B cell (primary cell): ENCODE results near the gene DNASE1. TPM values are rescaled to one million over a fixed set of nuclear protein-coding genes. Genes with fewer than 3 reads are reported as not detected.
"Not testable (repeated sequence)": the region's sequence is repeated elsewhere in the genome, so short reads cannot be mapped to it uniquely, and the experiment has no call there.

Experiments
- ATAC-seq: fragments of 200-7000 bp; cut with Tn5 transposase; one replicate; pipeline ENCODE4 v1.10.0; 2021; ENCODE audit warnings: low read depth, mild to moderate bottlenecking, moderate number of reproducible peaks, moderate library complexity
- CTCF ChIA-PET: fragments of 350-600 bp; sonication (Branson Sonifier 250); formaldehyde crosslinking; loops from one replicate; lab custom pipeline; 2021; ENCODE audit warnings: antibody characterized with exemption, inconsistent platforms; lab: Charles Lee
- POLR2A ChIA-PET: fragments of 350-600 bp; sonication (Branson Sonifier 250); formaldehyde crosslinking; loops from one replicate; lab custom pipeline; 2021; ENCODE audit warnings: antibody characterized with exemption; lab: Charles Lee
- DNase-seq: peaks from one replicate; pipeline ENCODE4 v3.0.0; 2013
- H2AFZ ChIP-seq: 2 replicates; pipeline ENCODE4 v1.6.1; 2012; ENCODE audit warnings: mild to moderate bottlenecking, low read depth, low read length; ENCODE audit not compliant: insufficient read depth, poor library complexity, severe bottlenecking
- H3K27ac ChIP-seq, 2 donors: 1 replicate in 1 of 2; 2 replicates in 1 of 2; pipeline ENCODE4 v1.5.1; 2012 to 2013; ENCODE audit warnings: low read length in 2 of 2, mild to moderate bottlenecking in 2 of 2, moderate library complexity in 1 of 2
- H3K27me3 ChIP-seq, 4 experiments: fragments of 200-600 bp in 1 of 4; sonication (generic) in 1 of 4; replicated peaks in 1 of 4; 1 replicate in 2 of 4; 2 replicates in 2 of 4; pipeline versions ENCODE4 v1.6.1 to v1.7.0; 2013 to 2016; ENCODE audit warnings: low read length in 3 of 4, mild to moderate bottlenecking in 2 of 4, mixed read lengths in 1 of 4, moderate library complexity in 1 of 4; ENCODE audit not compliant: insufficient read depth in 4 of 4, control insufficient read depth in 3 of 4; ENCODE audit errors: control extremely low read depth in 1 of 4
- H3K36me3 ChIP-seq, 2 experiments: replicated peaks in 1 of 2; 1 replicate in 1 of 2; 2 replicates in 1 of 2; pipeline versions ENCODE4 v1.6.1 to v1.7.1; 2013; ENCODE audit warnings: low read length in 1 of 2; ENCODE audit not compliant: insufficient read depth in 2 of 2, control insufficient read depth in 1 of 2; ENCODE audit errors: control extremely low read depth in 1 of 2, extremely low read depth in 1 of 2
- H3K4me1 ChIP-seq, 2 donors: fragments of 200-600 bp in 1 of 2; sonication (generic) in 1 of 2; 1 replicate in 1 of 2; 2 replicates in 1 of 2; pipeline versions ENCODE4 v1.5.1 to v1.6.1; 2013 to 2017; ENCODE audit warnings: low read length in 2 of 2; ENCODE audit not compliant: control insufficient read depth in 2 of 2, insufficient read depth in 2 of 2
- H3K4me2 ChIP-seq: replicated peaks from 2 replicates; pipeline ENCODE3; 2012; ENCODE audit warnings: mild to moderate bottlenecking, low read depth, low read length; ENCODE audit not compliant: poor library complexity, severe bottlenecking
- H3K4me3 ChIP-seq, 5 experiments: fragments of 200-600 bp in 1 of 5; sonication (generic) in 1 of 5; 1 replicate in 3 of 5; 2 replicates in 2 of 5; pipeline versions ENCODE4 v1.5.1 to v1.7.0; 2011 to 2016; ENCODE audit warnings: low read length in 4 of 5, mild to moderate bottlenecking in 4 of 5, low read depth in 2 of 5, control low read depth in 1 of 5, moderate library complexity in 1 of 5; ENCODE audit not compliant: insufficient read depth in 1 of 5; ENCODE audit errors: control extremely low read depth in 1 of 5, extremely low read depth in 1 of 5
- H3K79me2 ChIP-seq: fragments of 200-600 bp; sonication (generic); one replicate; pipeline ENCODE4 v1.6.0; 2016; ENCODE audit warnings: low read length; ENCODE audit not compliant: control insufficient read depth, insufficient read depth
- H3K9ac ChIP-seq: fragments of 200-600 bp; sonication (generic); 2 replicates; pipeline ENCODE4 v1.6.1; 2017; ENCODE audit warnings: mild to moderate bottlenecking, low read length, moderate library complexity
- H3K9me3 ChIP-seq, 3 donors: one replicate each; pipeline versions ENCODE4 v1.6.1 to v1.7.1; 2013; ENCODE audit warnings: low read length in 2 of 3; ENCODE audit not compliant: control insufficient read depth in 2 of 3, insufficient read depth in 1 of 3; ENCODE audit errors: control extremely low read depth in 1 of 3
- H4K20me1 ChIP-seq: 2 replicates; pipeline ENCODE4 v1.6.0; 2012; ENCODE audit warnings: mild to moderate bottlenecking, low read length; ENCODE audit not compliant: insufficient read depth, control insufficient read depth, poor library complexity, severe bottlenecking
- H3K27ac Mint-ChIP-seq: one replicate; pipeline ENCODE4 v1.8.0; 2021; ENCODE audit warnings: mixed read lengths
- H3K27me3 Mint-ChIP-seq: one replicate; pipeline ENCODE4 v1.8.0; 2021; ENCODE audit warnings: mixed read lengths
- H3K4me1 Mint-ChIP-seq: one replicate; pipeline ENCODE4 v1.8.0; 2021; ENCODE audit warnings: mixed read lengths
- H3K4me3 Mint-ChIP-seq: one replicate; pipeline ENCODE4 v1.8.0; 2021; ENCODE audit warnings: mixed read lengths
- H3K9me3 Mint-ChIP-seq: one replicate; pipeline ENCODE4 v1.8.0; 2022; ENCODE audit warnings: mixed read lengths; ENCODE audit not compliant: insufficient read depth
- WGBS: methylation state at CpG from one replicate; pipeline ENCODE4 v1.1.5; 2013; ENCODE audit warnings: missing lambda C conversion rate; ENCODE audit not compliant: insufficient coverage; 5-methylcytosine and 5-hydroxymethylcytosine counted together
- intact Hi-C: fragments of 100-400 bp; cut with micrococcal nuclease; formaldehyde crosslinking; loops from one replicate; pipeline ENCODE4 v1.10.0; 2022
- polyA plus RNA-seq: library from polyadenylated mRNA; depleted of rRNA; stranded (reverse); fragments of >200 nt; gene quantifications from 2 replicates; pipeline ENCODE4 v1.2.3, GENCODE V29; 2012
- total RNA-seq, 2 donors: library from RNA; stranded (reverse); fragments of 120-200 nt in 1 of 2; gene quantifications; 1 replicate in 1 of 2; 2 replicates in 1 of 2; pipeline versions ENCODE4 v1.2.3 to v1.2.4, GENCODE V29; 2013 to 2022
- TF ChIP-seq, protein P1 (sequence below): fragments of 200-600 bp; IDR thresholded peaks from one replicate; pipeline ENCODE4 v1.8.0; 2022; ENCODE audit warnings: antibody characterized with exemption, mild to moderate bottlenecking

DNASE1 gene
- total and polyA plus RNA-seq, 2 donors (not counting 1 experiment from before 2014, with no cell fraction given): 53.3 to 53.7 TPM

DNA sequence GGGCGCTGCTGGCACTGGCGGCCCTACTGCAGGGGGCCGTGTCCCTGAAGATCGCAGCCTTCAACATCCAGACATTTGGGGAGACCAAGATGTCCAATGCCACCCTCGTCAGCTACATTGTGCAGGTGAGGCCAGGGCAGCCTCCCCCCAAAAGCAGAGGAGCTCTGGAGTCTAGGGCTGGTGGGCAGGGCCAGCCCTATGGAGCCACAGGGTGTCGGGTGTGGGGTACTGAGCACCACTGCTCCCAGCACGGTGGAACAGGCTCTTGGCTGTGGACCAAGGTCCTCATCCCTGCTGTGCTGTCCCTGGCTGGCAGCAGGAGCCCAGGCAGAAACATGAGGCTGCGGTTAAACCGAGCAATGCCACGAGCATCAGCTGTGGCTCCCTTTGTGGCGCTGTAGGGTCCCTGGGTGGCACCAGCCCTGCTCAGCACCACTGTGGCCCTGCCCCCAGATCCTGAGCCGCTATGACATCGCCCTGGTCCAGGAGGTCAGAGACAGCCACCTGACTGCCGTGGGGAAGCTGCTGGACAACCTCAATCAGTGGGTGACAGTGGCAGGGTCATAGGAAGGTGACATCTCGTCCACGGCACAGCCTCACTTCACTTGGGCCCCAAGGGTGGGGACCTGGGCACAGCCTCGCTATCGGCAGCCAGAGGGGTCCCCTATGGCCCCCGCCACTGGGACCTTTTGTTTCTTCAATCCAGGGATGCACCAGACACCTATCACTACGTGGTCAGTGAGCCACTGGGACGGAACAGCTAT lies 1.1 kb downstream of the DNASE1 start:
- intact Hi-C loops: no loop called here
- no peak overlapping the region for H3K4me3 Mint-ChIP-seq
- TF ChIP-seq, protein P1, sequence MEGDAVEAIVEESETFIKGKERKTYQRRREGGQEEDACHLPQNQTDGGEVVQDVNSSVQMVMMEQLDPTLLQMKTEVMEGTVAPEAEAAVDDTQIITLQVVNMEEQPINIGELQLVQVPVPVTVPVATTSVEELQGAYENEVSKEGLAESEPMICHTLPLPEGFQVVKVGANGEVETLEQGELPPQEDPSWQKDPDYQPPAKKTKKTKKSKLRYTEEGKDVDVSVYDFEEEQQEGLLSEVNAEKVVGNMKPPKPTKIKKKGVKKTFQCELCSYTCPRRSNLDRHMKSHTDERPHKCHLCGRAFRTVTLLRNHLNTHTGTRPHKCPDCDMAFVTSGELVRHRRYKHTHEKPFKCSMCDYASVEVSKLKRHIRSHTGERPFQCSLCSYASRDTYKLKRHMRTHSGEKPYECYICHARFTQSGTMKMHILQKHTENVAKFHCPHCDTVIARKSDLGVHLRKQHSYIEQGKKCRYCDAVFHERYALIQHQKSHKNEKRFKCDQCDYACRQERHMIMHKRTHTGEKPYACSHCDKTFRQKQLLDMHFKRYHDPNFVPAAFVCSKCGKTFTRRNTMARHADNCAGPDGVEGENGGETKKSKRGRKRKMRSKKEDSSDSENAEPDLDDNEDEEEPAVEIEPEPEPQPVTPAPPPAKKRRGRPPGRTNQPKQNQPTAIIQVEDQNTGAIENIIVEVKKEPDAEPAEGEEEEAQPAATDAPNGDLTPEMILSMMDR: no peak
- no peak overlapping the region for H3K4me3 ChIP-seq
- H3K4me1 ChIP-seq: no peaks in the 10 kb centered on the region
- no peak for DNase-seq
- no peaks in the 10 kb centered on the region for H3K9me3 Mint-ChIP-seq
- H2AFZ ChIP-seq: no peak overlapping the region
- no peaks in the 10 kb centered on the region for H3K27me3 Mint-ChIP-seq
- H3K79me2 ChIP-seq: no peaks in the 10 kb centered on the region
- no peaks in the 10 kb centered on the region for H3K9me3 ChIP-seq
- H3K27me3 ChIP-seq: no peaks in the 10 kb centered on the region
- POLR2A ChIA-PET: no interaction called here
- H3K9ac ChIP-seq: no peak overlapping the region
- no peak overlapping the region for H3K27ac ChIP-seq
- 95% methylated on average over 17 of the region's 21 CpGs for WGBS
- no peak overlapping the region for H3K27ac Mint-ChIP-seq
- CTCF ChIA-PET: interaction anchor here (2.1 kb wide), 1 partner anchor 129 kb away, joined by 9 read pairs; no protein-coding TSS in a partner anchor
- H3K4me1 Mint-ChIP-seq: peaks cover 2% of the 10 kb centered on the region
- H4K20me1 ChIP-seq: no peaks in the 10 kb centered on the region
- no peak for ATAC-seq
- peaks cover 0 to 57% of the 10 kb centered on the region in 2 experiments for H3K36me3 ChIP-seq
- no peak overlapping the region for H3K4me2 ChIP-seq

DNA sequence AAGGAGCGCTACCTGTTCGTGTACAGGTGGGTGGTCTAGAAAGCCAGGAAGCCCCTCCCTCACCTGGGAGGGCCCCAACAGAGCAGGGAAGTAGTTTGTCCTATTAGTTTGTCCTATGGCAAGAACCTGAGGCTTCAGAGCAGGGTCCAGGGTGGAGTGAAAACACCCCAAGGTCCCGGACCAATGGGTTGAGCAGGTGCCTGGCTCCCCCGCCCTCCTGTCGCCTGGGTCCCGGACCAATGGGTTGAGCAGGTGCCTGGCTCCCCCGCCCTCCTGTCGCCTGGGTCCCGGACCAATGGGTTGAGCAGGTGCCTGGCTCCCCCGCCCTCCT lies 1.6 kb downstream of the DNASE1 start:
- H3K4me2 ChIP-seq, H3K27ac ChIP-seq, H3K4me3 ChIP-seq, H3K4me1 ChIP-seq, H3K9me3 Mint-ChIP-seq, H3K4me1 Mint-ChIP-seq, H3K27ac Mint-ChIP-seq, H2AFZ ChIP-seq, CTCF ChIA-PET, H3K27me3 ChIP-seq, H4K20me1 ChIP-seq, H3K79me2 ChIP-seq, ATAC-seq, H3K9ac ChIP-seq, intact Hi-C loops, H3K9me3 ChIP-seq, H3K27me3 Mint-ChIP-seq, H3K4me3 Mint-ChIP-seq, DNase-seq, POLR2A ChIA-PET: not testable (repeated sequence)
- H3K36me3 ChIP-seq: peaks cover 0 to 57% of the 10 kb centered on the region in 2 experiments
- WGBS: no CpG with 5 or more reads among the region's 10 CpGs
